WERI-Rb-1 (cell line): ENCODE results near the gene E4F1.

Source experiments
- DNase-seq: peaks from one replicate; pipeline ENCODE4 v3.0.0-alpha.2; 2020
- H3K27ac ChIP-seq: fragments of 250-450 bp; sonication (Bioruptor Pico); 2 replicates; pipeline ENCODE4 v1.5.1; 2020; ENCODE audit warnings: mild to moderate bottlenecking, moderate library complexity
- H3K27me3 ChIP-seq: fragments of 250-450 bp; sonication (Bioruptor Pico); 2 replicates; pipeline ENCODE4 v1.5.1; 2021; ENCODE audit warnings: mild to moderate bottlenecking, low read depth, moderate library complexity; ENCODE audit not compliant: insufficient read depth, severe bottlenecking
- H3K36me3 ChIP-seq: fragments of 250-450 bp; sonication (Bioruptor Pico); 2 replicates; pipeline ENCODE4 v1.5.1; 2020; ENCODE audit warnings: mild to moderate bottlenecking, moderate library complexity
- H3K4me3 ChIP-seq: 2 replicates; pipeline ENCODE4 v1.5.1; 2011; ENCODE audit warnings: low read depth, mild to moderate bottlenecking, control low read depth, low read length
- H3K9me3 ChIP-seq: fragments of 250-450 bp; sonication (Bioruptor Pico); 2 replicates; pipeline ENCODE4 v1.5.1; 2021; ENCODE audit warnings: mild to moderate bottlenecking, moderate library complexity; ENCODE audit not compliant: severe bottlenecking
- TF ChIP-seq, protein P1 (sequence below): IDR thresholded peaks from 2 replicates; pipeline ENCODE4 v1.5.1; 2011; ENCODE audit warnings: low read depth, mild to moderate bottlenecking, control low read depth, inconsistent platforms, low read length

E4F1 gene

DNA sequence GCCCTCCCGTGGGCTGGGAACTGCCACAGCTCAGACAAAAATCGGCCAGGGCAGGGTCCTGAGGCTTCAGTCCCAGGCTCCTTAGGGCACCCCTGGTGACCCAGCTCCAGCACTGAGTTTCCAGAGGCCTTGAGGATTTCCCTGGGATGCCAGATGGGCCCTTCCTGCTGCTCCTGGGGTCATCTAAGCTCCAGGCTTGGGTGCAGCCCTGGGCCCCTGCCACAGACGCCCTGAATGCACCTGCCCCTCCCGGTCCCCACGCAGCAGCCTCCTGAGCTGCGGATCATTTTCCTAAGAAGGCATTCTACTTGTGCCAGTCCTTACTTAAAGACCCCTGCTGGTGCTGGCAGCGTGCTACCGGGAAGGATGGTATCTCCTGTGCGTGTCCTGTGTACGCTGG lies 50.5 kb downstream of the E4F1 start:
- peaks cover 45% of the 10 kb centered on the region for H3K36me3 ChIP-seq
- TF ChIP-seq, protein P1, sequence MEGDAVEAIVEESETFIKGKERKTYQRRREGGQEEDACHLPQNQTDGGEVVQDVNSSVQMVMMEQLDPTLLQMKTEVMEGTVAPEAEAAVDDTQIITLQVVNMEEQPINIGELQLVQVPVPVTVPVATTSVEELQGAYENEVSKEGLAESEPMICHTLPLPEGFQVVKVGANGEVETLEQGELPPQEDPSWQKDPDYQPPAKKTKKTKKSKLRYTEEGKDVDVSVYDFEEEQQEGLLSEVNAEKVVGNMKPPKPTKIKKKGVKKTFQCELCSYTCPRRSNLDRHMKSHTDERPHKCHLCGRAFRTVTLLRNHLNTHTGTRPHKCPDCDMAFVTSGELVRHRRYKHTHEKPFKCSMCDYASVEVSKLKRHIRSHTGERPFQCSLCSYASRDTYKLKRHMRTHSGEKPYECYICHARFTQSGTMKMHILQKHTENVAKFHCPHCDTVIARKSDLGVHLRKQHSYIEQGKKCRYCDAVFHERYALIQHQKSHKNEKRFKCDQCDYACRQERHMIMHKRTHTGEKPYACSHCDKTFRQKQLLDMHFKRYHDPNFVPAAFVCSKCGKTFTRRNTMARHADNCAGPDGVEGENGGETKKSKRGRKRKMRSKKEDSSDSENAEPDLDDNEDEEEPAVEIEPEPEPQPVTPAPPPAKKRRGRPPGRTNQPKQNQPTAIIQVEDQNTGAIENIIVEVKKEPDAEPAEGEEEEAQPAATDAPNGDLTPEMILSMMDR, result 0 out of 2 replicates have a peak, but pooled peaks have one; percentile 12

DNA sequence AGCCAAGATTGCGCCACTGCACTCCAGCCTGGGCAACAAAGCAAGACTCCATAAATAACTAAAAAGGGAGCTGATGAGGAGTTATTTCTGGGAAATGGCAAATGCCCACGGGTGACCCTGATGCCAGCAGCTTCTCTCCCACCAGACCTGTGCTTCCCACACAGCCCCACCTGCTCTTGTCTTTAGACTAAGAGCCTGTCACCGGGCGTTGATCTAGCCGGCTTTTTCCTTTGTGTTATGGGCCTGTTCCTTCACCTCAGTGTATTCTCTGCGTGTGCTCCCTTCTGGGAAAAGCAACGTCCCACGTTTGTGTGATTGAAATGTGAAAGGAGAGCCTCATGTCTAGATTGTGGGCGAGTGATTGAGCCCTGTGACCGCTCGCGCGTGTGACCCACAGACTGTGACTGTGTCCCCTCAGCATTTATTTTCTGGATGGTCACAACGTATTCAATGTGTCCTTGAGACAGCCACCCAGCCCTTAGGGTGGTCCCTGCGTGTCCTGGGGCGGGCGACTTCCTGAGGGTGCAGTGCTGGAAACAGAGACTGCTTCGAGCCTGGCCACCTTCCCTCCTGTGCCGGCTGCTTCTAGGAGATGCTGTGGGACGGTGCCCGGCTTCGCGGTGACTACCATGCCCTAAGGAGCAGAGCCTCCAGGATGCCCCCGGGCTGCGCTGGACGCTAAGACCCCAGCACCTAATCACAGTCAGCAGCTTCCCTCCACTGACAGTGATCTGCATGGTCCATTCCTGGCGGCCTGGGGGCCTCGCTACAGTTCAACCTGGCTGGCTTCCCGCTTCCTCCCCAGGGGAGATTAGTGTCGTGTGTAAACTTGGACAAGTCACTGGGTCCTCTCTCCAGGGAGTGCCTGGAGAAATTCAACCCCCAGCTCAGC lies 52.3 kb downstream of the E4F1 start:
- peaks cover 48% of the 10 kb centered on the region for H3K36me3 ChIP-seq
- DNase-seq, result no peak
- H3K27ac ChIP-seq, result peak overlapping the region; percentile 91
- no peak overlapping the region for H3K4me3 ChIP-seq
- H3K9me3 ChIP-seq, result no peaks in the 10 kb centered on the region
- no peaks in the 10 kb centered on the region for H3K27me3 ChIP-seq
- TF ChIP-seq, protein P1, result no peak

More for the DNA sequence above, 50.5 kb downstream of the E4F1 start:
- Histone ChIP-seq H3K9me3 (no peaks in the 10 kb centered on the region), H3K27ac (peak overlapping the region; percentile 91), H3K4me3 (no peak overlapping the region), H3K27me3 (no peaks in the 10 kb centered on the region)
- DNase-seq, result peak; percentile 91

DNA sequence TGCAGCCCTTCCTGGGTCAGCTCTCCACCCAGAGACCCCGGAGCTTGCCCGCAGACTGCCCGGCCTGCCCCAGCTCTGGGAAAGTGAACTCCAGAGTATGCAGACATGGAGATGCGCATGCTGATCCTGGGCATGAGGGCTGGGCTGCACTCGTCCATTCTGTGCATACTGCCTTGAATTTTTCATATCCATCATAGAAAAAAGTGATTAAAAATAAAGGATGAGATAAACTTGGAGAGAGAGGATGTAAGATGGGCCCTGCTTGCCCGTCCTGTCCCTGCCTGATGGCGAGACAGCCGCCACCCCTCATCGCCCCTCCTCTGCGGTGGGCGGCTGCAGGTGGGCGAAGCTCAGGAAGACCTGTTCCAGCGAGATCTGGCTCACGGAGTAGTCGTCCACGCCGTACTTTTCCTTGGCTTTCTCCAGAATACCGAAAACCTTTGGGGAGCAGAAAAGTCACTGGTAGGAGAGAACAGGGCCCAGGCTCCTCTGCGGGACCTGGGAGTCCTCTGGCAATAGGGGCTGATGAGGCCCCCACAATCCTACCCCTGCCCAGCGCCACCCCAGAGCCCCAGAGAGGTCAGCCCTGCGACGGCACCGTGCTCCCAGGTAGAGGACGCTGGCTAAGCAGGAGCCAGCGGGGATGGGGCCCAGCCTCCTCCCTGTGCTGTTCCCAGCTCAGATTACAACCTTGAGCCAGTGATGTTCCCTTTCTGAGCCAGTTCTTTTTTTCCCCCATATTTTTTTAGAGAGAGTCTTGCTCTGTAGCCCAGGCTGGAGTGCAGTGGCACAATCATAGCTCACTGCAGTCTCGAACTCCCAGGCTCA lies 53.2 kb downstream of the E4F1 start:
- H3K27ac ChIP-seq, result peak overlapping the region; percentile 91
- no peaks in the 10 kb centered on the region for H3K9me3 ChIP-seq
- no peak overlapping the region for H3K4me3 ChIP-seq
- DNase-seq, result no peak
- H3K36me3 ChIP-seq, result peaks cover 51% of the 10 kb centered on the region
- TF ChIP-seq, protein P1, result no peak
- no peaks in the 10 kb centered on the region for H3K27me3 ChIP-seq

DNA sequence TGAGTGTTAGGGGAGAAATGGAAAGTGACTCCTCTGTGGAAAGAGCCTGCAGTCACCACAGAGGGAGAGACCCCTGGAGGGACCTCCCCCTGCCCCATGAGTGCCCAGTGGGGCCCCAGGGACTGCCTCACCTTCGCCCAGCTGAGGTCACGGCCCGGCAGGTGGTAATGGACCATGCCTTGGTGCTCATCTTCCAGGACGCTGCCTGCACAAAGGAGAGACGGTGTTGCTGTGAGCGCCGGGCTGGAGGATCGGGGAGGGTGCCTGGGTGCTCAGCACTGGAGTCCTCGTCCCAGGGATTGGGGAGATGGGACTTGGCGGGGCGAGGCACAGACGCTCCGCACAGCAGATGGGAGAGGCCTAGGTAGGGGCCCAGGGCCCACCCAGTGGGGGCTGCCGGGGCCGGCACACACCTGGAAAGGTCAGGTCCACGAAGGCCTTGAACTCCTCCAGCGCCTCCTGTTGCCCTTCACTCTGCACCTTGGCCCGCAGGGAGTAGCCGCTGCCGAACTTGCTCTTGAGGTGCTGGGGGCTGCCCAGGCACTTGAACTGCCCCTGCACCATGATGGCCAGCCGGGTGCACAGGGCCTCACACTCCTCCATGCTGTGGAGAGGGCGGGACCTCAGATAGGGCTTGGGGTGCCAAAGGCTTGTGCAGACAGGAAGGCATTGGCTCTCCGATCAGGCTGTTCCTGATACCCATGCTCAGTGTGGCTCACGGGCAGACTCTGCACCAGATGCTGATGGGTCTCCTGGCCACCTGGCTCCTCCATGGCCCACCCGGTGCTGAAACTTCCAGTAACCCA lies 54.3 kb downstream of the E4F1 start:
- Histone ChIP-seq H3K36me3 (peaks cover 43% of the 10 kb centered on the region), H3K9me3 (no peaks in the 10 kb centered on the region), H3K27me3 (no peaks in the 10 kb centered on the region), H3K27ac (peak overlapping the region; percentile 87), H3K4me3 (no peak overlapping the region)
- TF ChIP-seq, protein P1, result no peak
- no peak for DNase-seq

DNA sequence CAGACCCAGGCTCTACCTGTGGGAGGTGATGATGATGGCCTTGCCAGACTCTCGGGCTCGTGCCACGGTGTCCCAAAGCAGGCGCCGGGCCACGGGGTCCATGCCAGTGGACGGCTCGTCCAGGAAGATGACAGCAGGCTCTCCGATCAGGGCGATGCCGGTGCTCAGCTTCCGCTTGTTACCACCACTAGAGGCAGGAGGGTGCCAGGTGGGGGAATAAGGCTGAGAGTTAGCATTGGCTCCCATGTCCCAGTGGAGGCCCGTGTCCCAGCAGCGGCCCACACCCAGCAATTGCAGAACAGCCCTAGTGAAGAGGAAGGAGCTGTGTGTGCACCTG lies 54.8 kb downstream of the E4F1 start:
- TF ChIP-seq, protein P1, result peak; percentile 58
- peak; percentile 44 for DNase-seq
- H3K4me3 ChIP-seq, result no peak overlapping the region
- H3K36me3 ChIP-seq, result peaks cover 40% of the 10 kb centered on the region
- no peaks in the 10 kb centered on the region for H3K27me3 ChIP-seq
- peak overlapping the region; percentile 87 for H3K27ac ChIP-seq
- no peaks in the 10 kb centered on the region for H3K9me3 ChIP-seq
